DMS153 (cell line): Measurements from ENCODE around the gene MVP.
"Not testable (repeated sequence)": the region's sequence is repeated elsewhere in the genome, so short reads cannot be mapped to it uniquely, and the experiment has no call there.

Experiments
- DNase-seq: peaks from one replicate; lab custom pipeline; 2025; lab: John Stamatoyannopoulos, UW

The MVP gene

GRCh38 chr16:29843931-29844330 lies 23.7 kb downstream of the MVP start:
- no peak for DNase-seq

- DNase-seq, result no peak
These were observed 24.5 kb downstream of the MVP start for GRCh38 chr16:29844575-29845331.

GRCh38 chr16:29845656-29846055 lies 25.4 kb downstream of the MVP start:
- DNase-seq, result no peak

GRCh38 chr16:29848420-29849297 lies 28.4 kb downstream of the MVP start:
- peak; percentile 27 for DNase-seq

GRCh38 chr16:29849505-29849904 lies 29.2 kb downstream of the MVP start:
- no peak for DNase-seq

GRCh38 chr16:29850998-29851397 lies 30.7 kb downstream of the MVP start:
- no peak for DNase-seq

GRCh38 chr16:29852654-29853053 lies 32.4 kb downstream of the MVP start:
- no peak for DNase-seq

GRCh38 chr16:29854520-29855100 lies 34.3 kb downstream of the MVP start:
- no peak for DNase-seq

GRCh38 chr16:29857133-29857760 lies 37.0 kb downstream of the MVP start:
- no peak for DNase-seq

- DNase-seq, result no peak
These were observed 38.0 kb downstream of the MVP start for GRCh38 chr16:29858149-29858849.

- DNase-seq, result no peak
These were observed 38.7 kb downstream of the MVP start for GRCh38 chr16:29858974-29859373.

GRCh38 chr16:29860218-29860617 lies 40.0 kb downstream of the MVP start:
- DNase-seq, result no peak

- DNase-seq, result no peak
These were observed 42.2 kb downstream of the MVP start for GRCh38 chr16:29862383-29862883.

GRCh38 chr16:29862884-29863668 lies 42.8 kb downstream of the MVP start, which contains the start of gene CDIPT:
Gene CDIPT (minus strand): TSS chr16:29863226. CDS start chr16:29862857, 369 bp downstream.
- DNase-seq, result peak; percentile 92

- no peak for DNase-seq
These were observed 43.4 kb downstream of the MVP start for GRCh38 chr16:29863669-29863984.

- DNase-seq, result no peak
These were observed 43.9 kb downstream of the MVP start for GRCh38 chr16:29864205-29864604.

GRCh38 chr16:29868396-29869009 lies 48.2 kb downstream of the MVP start:
- no peak for DNase-seq

GRCh38 chr16:29869067-29869466 lies 48.8 kb downstream of the MVP start:
- DNase-seq, result not testable (repeated sequence)

- no peak for DNase-seq
These were observed 51.7 kb downstream of the MVP start for GRCh38 chr16:29871822-29872546.

GRCh38 chr16:29873319-29873718 lies 53.1 kb downstream of the MVP start:
- DNase-seq, result no peak
